ENCODE data around the gene MDGA2.

- no peak for TF ChIP-seq POLR2AphosphoS5 (IDR thresholded peaks at IDR 0.05; ENCODE audit: borderline replicate concordance, low read depth, low read length)
- TF ChIP-seq EZH2 (IDR thresholded peaks at IDR 0.05): no peak
Observed at GRCh38 chr14:47555333-47555732, 120.1 kb downstream of the MDGA2 start.
